Thyroid gland (tissue), 4 donors: Measurements from ENCODE around the gene PALLD. TPM values are rescaled to one million over a fixed set of nuclear protein-coding genes. Genes with fewer than 3 reads are reported as not detected.

Source experiments
- DNase-seq, 2 donors: peaks; one replicate each; pipeline ENCODE4 v3.0.0-alpha.2; 2019
- H3K27ac ChIP-seq, 3 donors: fragments of 200-600 bp; sonication (generic); 1 replicate in 2 of 3; 2 replicates in 1 of 3; pipeline ENCODE4 v1.5.1; 2016 to 2019; ENCODE audit warnings: mild to moderate bottlenecking in 1 of 3, moderate library complexity in 1 of 3
- H3K27me3 ChIP-seq: fragments of 200-600 bp; sonication (generic); one replicate; pipeline ENCODE4 v1.5.1; 2019
- H3K36me3 ChIP-seq, 2 donors: fragments of 200-600 bp; sonication (generic); one replicate each; pipeline ENCODE4 v1.5.1; 2016 to 2019
- H3K4me1 ChIP-seq, 2 donors: fragments of 200-600 bp; sonication (generic); one replicate each; pipeline ENCODE4 v1.5.1; 2017 to 2019
- H3K4me3 ChIP-seq, 3 donors: fragments of 200-600 bp; sonication (generic); replicated peaks in 1 of 3; 1 replicate in 2 of 3; 2 replicates in 1 of 3; pipeline ENCODE4 v1.5.1; 2016; ENCODE audit warnings: mild to moderate bottlenecking in 1 of 3
- H3K9me3 ChIP-seq: fragments of 200-600 bp; sonication (generic); one replicate; pipeline ENCODE4 v1.5.1; 2017
- POLR2A ChIP-seq, 2 donors: fragments of 450-650 bp; IDR thresholded peaks; one replicate each; pipeline ENCODE4 v1.6.1; 2017; ENCODE audit warnings: antibody characterized with exemption in 2 of 2, mild to moderate bottlenecking in 2 of 2, moderate library complexity in 1 of 2
- WGBS, 2 donors: methylation state at CpG; one replicate each; pipeline ENCODE4 v1.1.5; 2017; 5-methylcytosine and 5-hydroxymethylcytosine counted together
- intact Hi-C: fragments of 100-400 bp; cut with DNase I; formaldehyde crosslinking; loops from one replicate; pipeline ENCODE4 v1.15.1; 2023
- total RNA-seq, 4 donors: library from RNA; depleted of rRNA; stranded (reverse); fragments of >200 nt; gene quantifications; one replicate each; pipeline ENCODE4 v1.2.3, GENCODE V29; 2016
- TF ChIP-seq, protein P1 (sequence below), 6 experiments: fragments of 200-600 bp in 3 of 6; fragments of 450-650 bp in 3 of 6; sonication (generic) in 3 of 6; IDR thresholded peaks; one replicate each; pipeline ENCODE4 v1.5.1; 2016 to 2019; ENCODE audit warnings: antibody characterized with exemption in 6 of 6, mild to moderate bottlenecking in 2 of 6, inconsistent platforms in 1 of 6, moderate library complexity in 1 of 6

Gene PALLD
- total RNA-seq, 4 donors from 2014 or later = 152 to 311 (median 226) TPM

DNA sequence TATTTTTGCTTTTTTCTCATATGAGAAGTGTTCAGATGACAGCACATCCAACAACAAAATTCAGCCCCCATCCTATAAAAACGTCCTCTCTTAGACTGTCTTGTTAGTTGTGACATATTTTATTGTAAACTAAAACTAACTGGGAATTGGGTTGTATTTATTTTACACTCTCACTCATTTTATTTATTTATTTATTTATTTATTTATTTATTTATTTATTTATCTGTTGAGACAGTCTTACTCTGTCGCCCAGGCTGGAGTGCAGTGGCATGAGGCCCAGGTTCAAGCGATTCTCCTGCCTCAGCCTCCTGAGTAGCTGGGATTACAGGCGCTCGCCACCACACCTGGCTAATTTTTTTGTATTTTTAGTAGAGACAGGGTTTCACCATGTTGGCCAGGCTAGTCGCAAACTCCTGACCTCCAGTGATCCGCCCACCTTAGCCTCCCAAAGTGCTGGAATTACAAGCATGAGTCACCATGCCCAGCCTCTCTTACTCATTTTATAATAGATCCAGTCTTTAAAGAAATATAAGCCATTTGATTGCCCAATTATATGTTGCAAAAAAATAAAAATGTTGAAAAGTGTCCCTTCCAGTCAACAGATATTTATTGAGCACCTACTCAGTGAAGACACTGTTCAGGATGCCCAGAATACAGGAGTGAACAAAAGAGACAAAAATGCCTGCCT is 44.6 kb downstream of the PALLD start:
- Histone ChIP-seq H3K4me1 (no peaks in the 10 kb centered on the region), H3K36me3 (no peaks in the 10 kb centered on the region), H3K27ac (no peak overlapping the region), H3K9me3 (no peaks in the 10 kb centered on the region), H3K4me3 (no peak overlapping the region), H3K27me3 (no peaks in the 10 kb centered on the region)
- intact Hi-C loops = no loop called here
- TF ChIP-seq POLR2A (IDR thresholded peaks at IDR 0.05) = no peak
- TF ChIP-seq, protein P1, sequence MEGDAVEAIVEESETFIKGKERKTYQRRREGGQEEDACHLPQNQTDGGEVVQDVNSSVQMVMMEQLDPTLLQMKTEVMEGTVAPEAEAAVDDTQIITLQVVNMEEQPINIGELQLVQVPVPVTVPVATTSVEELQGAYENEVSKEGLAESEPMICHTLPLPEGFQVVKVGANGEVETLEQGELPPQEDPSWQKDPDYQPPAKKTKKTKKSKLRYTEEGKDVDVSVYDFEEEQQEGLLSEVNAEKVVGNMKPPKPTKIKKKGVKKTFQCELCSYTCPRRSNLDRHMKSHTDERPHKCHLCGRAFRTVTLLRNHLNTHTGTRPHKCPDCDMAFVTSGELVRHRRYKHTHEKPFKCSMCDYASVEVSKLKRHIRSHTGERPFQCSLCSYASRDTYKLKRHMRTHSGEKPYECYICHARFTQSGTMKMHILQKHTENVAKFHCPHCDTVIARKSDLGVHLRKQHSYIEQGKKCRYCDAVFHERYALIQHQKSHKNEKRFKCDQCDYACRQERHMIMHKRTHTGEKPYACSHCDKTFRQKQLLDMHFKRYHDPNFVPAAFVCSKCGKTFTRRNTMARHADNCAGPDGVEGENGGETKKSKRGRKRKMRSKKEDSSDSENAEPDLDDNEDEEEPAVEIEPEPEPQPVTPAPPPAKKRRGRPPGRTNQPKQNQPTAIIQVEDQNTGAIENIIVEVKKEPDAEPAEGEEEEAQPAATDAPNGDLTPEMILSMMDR (IDR thresholded peaks at IDR 0.05) = no peak
- no peak for DNase-seq
- WGBS, 2 donors = 90 to 98% methylated on average over 7 of the region's 7 CpGs

DNA sequence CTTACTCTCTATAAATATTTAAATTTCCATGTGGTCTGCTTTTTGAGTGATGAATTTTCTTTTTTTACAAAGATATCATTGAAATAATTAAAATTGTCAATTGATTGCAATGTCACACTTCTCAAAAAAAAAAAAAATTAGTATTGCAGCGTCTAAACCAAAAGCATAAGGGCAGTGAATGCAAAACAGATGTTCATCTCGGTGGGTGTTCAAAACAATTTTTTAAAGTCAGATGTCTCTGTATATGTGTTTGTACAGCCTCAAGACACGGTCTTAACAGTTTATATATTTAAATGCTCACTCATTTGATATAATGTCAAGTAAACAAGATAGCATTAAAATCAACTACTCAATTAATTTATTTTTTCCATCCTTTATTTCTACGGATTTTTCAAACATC is 52.3 kb downstream of the PALLD start:
- no peak overlapping the region for H3K27ac ChIP-seq
- no peaks in the 10 kb centered on the region for H3K36me3 ChIP-seq
- no peaks in the 10 kb centered on the region for H3K9me3 ChIP-seq
- no peak for DNase-seq
- 68 to 77% methylated on average over 4 of the region's 4 CpGs for WGBS, 2 donors
- no peak overlapping the region for H3K4me3 ChIP-seq
- intact Hi-C loops = no loop called here
- no peaks in the 10 kb centered on the region for H3K27me3 ChIP-seq
- TF ChIP-seq, protein P1 (IDR thresholded peaks at IDR 0.05) = no peak
- TF ChIP-seq POLR2A (IDR thresholded peaks at IDR 0.05) = no peak
- H3K4me1 ChIP-seq = peaks cover 0 to 3% of the 10 kb centered on the region in 2 donors

DNA sequence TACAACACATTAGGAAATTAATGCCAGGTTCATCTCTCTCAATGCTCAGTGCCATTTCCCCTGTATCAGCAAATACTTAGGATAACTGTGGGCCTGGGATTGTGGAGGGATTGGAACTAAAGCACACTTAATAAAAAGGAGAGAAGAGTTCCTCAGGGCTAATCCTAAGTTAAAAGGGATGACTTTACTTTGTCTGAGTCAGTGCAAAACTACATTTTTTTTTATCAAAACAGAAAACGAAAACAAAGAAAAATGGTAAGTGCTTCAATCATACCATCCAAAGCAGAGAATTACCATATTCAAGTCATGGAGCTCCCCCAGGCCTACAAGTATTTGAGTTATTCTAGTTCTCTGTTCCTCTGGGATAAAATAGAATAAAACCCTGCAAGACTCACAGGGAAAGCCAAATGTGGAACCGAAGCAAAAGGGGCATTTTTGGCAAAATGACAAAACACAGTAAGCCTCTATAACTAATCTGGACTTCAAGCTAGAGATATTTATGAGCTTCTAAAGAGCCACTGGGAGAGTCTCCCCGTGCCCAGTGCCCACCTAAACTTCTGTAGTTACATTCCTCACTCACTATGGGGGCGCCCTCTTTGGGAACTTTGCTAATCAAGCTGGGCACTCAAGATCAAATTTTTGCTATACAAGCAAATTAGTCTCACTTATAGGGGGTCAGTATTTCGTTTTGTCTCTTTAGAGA is 53.4 kb downstream of the PALLD start:
- intact Hi-C loops = no loop called here
- Histone ChIP-seq H3K9me3 (no peaks in the 10 kb centered on the region), H3K36me3 (no peaks in the 10 kb centered on the region), H3K4me3 (no peak overlapping the region), H3K27me3 (no peaks in the 10 kb centered on the region), H3K27ac (no peak overlapping the region), H3K4me1 (peaks cover 0 to 3% of the 10 kb centered on the region in 2 donors)
- no peak for DNase-seq
- 74 to 80% methylated on average over 5 of the region's 5 CpGs for WGBS, 2 donors
- no peak for TF ChIP-seq POLR2A (IDR thresholded peaks at IDR 0.05)
- TF ChIP-seq, protein P1 (IDR thresholded peaks at IDR 0.05) = no peak

DNA sequence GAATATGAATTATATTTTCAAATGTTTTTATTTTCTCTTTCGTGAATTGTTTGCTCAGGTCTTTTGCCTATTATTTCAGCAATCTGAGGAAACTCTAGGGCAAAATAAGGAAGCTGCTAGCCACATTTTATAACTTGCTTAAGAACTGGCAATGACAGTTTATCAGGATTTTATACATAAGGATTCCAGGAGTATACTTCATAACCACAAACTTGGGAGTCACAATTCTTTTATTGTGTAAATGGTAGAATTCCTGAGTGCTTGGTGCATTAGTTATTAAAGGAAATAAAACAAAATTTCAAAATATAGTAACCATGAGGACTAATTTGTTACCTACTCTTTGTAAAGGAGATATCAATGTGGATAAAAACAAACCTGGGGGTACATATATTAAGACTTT is 54.4 kb downstream of the PALLD start:
- DNase-seq = no peak
- H3K36me3 ChIP-seq = no peaks in the 10 kb centered on the region
- no peaks in the 10 kb centered on the region for H3K9me3 ChIP-seq
- no peaks in the 10 kb centered on the region for H3K27me3 ChIP-seq
- no peak overlapping the region for H3K4me3 ChIP-seq
- intact Hi-C loops = no loop called here
- H3K27ac ChIP-seq = no peak overlapping the region
- peaks cover 0 to 3% of the 10 kb centered on the region in 2 donors for H3K4me1 ChIP-seq
- TF ChIP-seq, protein P1 (IDR thresholded peaks at IDR 0.05) = no peak
- no peak for TF ChIP-seq POLR2A (IDR thresholded peaks at IDR 0.05)
- WGBS, 2 donors = 94 to 99% methylated on average over 1 of the region's 1 CpG
